PC-9 (cell line): Measurements from ENCODE around the gene SPP1.

ENCODE experiments used
- EZH2 ChIP-seq: fragments of 200-600 bp; sonication (generic); IDR thresholded peaks from 2 replicates; pipeline ENCODE4 v1.8.0; 2017; ENCODE audit warnings: antibody characterized with exemption, low read depth
- TF ChIP-seq, protein P1 (sequence below): fragments of 200-600 bp; sonication (generic); conservative IDR thresholded peaks from 2 replicates; pipeline ENCODE4 v1.6.1; 2017; ENCODE audit warnings: mixed run types, antibody characterized with exemption, mild to moderate bottlenecking, moderate library complexity

DNA sequence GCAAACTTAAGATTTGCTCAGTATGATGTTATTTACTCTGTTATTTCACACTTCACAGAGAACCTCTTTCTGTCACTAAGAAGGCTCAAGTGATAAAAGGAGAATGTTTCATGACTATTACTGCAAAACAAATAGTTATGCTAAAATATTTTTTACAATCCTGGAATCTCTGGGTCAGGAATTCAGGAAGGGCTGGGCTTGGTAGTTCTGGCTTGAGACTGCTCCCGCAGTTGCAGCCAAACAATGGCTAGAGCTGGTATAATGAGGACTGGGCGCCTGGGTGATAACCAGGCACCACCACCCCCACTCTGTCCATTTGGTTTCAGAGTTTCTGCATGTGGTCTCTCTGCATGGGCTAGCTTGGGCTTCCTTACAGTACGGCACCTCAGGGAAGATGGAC lies 28.7 kb upstream of the SPP1 start:
- TF ChIP-seq, protein P1, sequence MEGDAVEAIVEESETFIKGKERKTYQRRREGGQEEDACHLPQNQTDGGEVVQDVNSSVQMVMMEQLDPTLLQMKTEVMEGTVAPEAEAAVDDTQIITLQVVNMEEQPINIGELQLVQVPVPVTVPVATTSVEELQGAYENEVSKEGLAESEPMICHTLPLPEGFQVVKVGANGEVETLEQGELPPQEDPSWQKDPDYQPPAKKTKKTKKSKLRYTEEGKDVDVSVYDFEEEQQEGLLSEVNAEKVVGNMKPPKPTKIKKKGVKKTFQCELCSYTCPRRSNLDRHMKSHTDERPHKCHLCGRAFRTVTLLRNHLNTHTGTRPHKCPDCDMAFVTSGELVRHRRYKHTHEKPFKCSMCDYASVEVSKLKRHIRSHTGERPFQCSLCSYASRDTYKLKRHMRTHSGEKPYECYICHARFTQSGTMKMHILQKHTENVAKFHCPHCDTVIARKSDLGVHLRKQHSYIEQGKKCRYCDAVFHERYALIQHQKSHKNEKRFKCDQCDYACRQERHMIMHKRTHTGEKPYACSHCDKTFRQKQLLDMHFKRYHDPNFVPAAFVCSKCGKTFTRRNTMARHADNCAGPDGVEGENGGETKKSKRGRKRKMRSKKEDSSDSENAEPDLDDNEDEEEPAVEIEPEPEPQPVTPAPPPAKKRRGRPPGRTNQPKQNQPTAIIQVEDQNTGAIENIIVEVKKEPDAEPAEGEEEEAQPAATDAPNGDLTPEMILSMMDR = no peak
- no peak for TF ChIP-seq EZH2
